ENCODE results near the gene ANKHD1.

DNA sequence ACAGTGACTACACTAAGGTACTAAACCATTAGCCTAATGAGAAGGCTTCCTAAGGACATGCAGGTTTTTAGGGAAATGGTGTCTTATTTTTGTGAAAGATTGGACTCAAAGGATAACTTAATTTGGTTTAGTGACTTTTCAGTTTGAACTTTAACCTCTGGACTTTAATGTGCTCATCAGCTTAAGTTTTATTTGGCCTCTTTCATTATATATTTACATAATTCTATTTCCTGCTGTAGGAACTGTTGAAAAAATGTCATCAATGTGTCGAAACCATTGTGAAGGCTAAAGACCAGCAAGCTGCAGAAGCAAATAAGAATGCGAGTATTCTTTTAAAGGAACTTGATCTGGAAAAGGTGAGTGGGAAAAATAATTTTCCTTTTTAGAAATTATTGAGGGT lies 111.5 kb downstream of the ANKHD1 start:
- TF ChIP-seq CTCF (conservative IDR thresholded peaks at IDR 0.05) (no peak), ZFX (IDR thresholded peaks at IDR 0.05) (no peak)
